Cardiac fibroblast (primary cell): ENCODE measurements around the gene ZFP28.

ENCODE experiments used
- DNase-seq, 2 donors: peaks; one replicate each; pipeline versions ENCODE4 v3.0.0 to v3.0.0-alpha.2; 2010; ENCODE audit warnings: low read depth in 2 of 2
- H3K4me3 ChIP-seq, 2 donors: replicated peaks in 1 of 2; 1 replicate in 1 of 2; 2 replicates in 1 of 2; pipeline ENCODE4 v1.5.1; 2011; ENCODE audit warnings: low read depth in 2 of 2, low read length in 2 of 2, mild to moderate bottlenecking in 2 of 2, moderate library complexity in 1 of 2
- TF ChIP-seq, protein P1 (sequence below): IDR thresholded peaks from one replicate; pipeline ENCODE4 v1.5.1; 2011; ENCODE audit warnings: low read depth, mild to moderate bottlenecking, low read length, inconsistent platforms

ZFP28 gene

DNA sequence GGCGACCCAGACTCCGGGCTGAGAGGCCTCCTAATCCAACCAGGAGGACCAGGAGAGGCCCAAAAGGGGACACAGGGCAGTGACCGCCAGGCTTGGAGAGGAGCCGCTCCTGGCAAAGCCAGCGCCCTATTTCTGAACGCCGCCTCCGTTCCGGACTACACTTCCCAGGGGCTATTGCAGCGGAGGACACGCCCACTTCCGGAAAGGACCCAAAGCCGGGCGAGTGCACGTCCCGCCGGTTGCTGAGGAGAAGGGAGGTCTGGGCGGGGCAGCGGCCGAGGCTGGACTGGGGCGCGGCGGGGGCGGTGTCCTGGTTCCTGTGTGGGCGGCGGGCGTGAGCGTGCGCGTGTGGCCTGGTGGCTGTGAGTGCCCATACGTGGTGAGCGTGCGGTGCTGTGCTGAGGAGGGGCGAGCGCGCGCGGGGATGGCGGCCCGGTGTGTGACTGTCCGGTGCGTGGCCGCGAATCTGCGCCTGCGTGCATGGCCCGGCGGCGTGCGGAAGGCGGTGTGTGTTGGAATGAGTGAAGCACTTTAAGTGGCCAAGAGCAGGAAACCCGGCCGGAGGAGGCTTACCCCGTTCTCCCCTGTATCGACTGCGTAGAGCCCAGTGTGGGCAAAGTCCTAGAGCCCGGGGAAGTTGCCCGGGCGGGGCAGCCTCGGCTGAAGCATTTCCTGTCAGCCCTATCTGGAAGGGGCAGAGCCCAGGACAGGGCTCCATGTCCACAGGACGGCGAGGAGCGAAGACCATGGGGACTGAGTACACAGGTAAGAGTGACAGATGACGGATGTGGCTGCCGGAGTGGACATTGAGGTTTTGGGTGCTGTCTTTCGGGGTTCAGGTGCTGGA, 28.7 kb downstream of the ZFP28 start, which contains the start of gene ZNF470:
Gene ZNF470, plus strand, starts transcription at position 195 of the 847 bp plus-strand sequence. CDS start 2,844 bp downstream, outside the sequence.
- TF ChIP-seq, protein P1, sequence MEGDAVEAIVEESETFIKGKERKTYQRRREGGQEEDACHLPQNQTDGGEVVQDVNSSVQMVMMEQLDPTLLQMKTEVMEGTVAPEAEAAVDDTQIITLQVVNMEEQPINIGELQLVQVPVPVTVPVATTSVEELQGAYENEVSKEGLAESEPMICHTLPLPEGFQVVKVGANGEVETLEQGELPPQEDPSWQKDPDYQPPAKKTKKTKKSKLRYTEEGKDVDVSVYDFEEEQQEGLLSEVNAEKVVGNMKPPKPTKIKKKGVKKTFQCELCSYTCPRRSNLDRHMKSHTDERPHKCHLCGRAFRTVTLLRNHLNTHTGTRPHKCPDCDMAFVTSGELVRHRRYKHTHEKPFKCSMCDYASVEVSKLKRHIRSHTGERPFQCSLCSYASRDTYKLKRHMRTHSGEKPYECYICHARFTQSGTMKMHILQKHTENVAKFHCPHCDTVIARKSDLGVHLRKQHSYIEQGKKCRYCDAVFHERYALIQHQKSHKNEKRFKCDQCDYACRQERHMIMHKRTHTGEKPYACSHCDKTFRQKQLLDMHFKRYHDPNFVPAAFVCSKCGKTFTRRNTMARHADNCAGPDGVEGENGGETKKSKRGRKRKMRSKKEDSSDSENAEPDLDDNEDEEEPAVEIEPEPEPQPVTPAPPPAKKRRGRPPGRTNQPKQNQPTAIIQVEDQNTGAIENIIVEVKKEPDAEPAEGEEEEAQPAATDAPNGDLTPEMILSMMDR: no peak
- H3K4me3 ChIP-seq: peak within 1 kb of the TSS; percentile 83 to 96
- DNase-seq: peak; percentile 92 to 94

DNA sequence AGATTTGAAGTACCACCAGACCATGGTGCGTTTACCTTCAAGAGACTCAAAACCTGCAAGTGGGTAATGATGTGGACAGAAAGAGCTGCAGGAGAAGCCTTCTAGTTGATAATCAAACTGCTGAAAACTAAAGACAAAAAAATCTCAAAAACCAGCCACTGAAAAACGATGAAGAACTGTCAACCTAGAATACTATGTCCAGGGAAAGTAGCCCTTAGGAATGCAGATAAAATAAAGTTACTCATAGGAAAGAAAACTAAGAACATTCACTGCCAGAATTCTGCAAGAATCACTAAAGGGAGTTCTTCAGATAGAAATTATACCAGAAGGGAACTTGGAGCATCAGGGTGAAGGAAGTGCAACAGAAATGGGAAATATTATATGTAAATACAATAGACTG, 33.8 kb downstream of the ZFP28 start:
- no peak for DNase-seq
- TF ChIP-seq, protein P1: no peak
- no peak overlapping the region for H3K4me3 ChIP-seq

DNA sequence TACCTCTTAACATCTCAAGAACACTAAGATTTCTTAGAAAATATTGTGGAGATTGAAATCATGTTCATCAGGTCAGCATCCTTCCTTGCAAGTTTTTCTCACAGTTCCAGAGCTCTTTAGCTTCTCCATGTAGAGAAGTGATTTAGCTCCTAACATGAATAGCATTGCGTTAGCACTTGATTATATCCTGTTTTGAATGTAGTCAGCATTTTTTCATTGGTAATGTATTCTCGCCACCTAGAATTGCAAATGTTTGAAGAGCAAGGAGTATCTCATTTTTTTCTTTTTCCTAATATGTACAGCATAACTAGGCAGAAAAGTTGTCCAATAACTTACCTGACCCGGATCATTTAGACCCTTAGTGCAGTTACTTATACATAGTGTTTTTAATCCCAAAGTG, 35.2 kb downstream of the ZFP28 start:
- DNase-seq: no peak
- TF ChIP-seq, protein P1: no peak
- H3K4me3 ChIP-seq: no peak overlapping the region

GRCh38 chr19:56577719-56578602, 39.2 kb downstream of the ZFP28 start:
- TF ChIP-seq, protein P1: no peak
- H3K4me3 ChIP-seq: no peak overlapping the region
- peak in 1 of 2 donors; percentile 11 for DNase-seq

GRCh38 chr19:56594446-56594782, 55.7 kb downstream of the ZFP28 start:
- TF ChIP-seq, protein P1: no peak
- no peak for DNase-seq
- no peak overlapping the region for H3K4me3 ChIP-seq

DNA sequence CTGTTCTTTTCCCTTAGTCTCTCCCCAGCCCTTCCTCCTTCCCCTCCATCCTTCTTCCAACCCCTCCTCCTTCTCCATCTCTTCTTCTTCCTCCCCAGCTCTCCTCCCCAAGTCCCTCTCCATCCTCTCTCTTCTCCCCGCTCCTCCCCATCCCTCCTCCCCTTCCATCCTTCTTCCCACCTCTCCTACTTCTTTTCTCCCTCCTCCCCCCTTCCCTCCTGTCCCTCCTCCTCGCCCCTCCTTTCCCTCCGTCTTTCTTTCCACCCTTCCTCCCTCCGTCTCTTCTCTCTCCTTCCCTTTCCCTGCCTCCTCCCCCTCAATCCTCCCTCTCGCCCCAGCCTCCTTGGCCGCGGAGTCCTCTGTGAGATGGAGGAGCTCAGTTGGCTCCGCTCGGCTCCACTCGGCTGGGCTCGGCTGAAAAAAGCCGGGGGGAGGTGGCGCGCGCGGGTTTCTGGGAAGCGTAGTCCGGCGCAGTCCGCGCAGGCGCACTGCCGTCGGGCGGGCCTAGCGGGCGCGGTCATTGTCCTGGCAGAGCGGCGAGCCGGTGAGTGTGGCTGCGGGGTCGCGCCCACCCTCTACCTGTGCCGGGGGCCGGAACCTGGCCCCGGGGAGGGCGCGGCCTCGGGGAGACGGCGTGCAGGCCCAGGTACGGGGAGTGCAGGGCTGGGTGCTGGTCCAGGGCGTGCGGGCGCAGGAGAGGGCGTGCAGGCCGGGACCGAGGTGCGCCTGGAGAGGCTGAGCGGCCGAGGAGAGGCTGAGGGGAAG, 56.2 kb downstream of the ZFP28 start, which contains the start of gene ZNF71:
Gene ZNF71, plus strand, starts transcription at position 520 of the 765 bp plus-strand sequence. CDS start 6,257 bp downstream, outside the sequence.
- H3K4me3 ChIP-seq: peak within 1 kb of the TSS; percentile 65 to 92
- TF ChIP-seq, protein P1: no peak

More for the DNA sequence above, 56.2 kb downstream of the ZFP28 start, which contains the start of gene ZNF71:
- DNase-seq: peak; percentile 88 to 91
